Subcutaneous adipose tissue (tissue), 4 donors: ENCODE measurements around the gene MAN1A1. TPM values are rescaled to one million over a fixed set of nuclear protein-coding genes. Genes with fewer than 3 reads are reported as not detected.

Source experiments
- CTCF ChIP-seq: fragments of 450-650 bp; IDR thresholded peaks from one replicate; pipeline ENCODE4 v1.5.1; 2016; ENCODE audit warnings: low read depth, mild to moderate bottlenecking, control low read depth, antibody characterized with exemption, moderate library complexity
- total RNA-seq, 4 donors: library from RNA; depleted of rRNA; stranded (reverse); fragments of >200 nt; gene quantifications; one replicate each; pipeline ENCODE4 v1.1.0, GENCODE V29; 2016

MAN1A1 gene
- total RNA-seq, 4 donors from 2014 or later, result 268 to 470 (median 387) TPM

GRCh38 chr6:119276211-119276610 is 73.3 kb downstream of the MAN1A1 start:
- TF ChIP-seq CTCF, result no peak

DNA sequence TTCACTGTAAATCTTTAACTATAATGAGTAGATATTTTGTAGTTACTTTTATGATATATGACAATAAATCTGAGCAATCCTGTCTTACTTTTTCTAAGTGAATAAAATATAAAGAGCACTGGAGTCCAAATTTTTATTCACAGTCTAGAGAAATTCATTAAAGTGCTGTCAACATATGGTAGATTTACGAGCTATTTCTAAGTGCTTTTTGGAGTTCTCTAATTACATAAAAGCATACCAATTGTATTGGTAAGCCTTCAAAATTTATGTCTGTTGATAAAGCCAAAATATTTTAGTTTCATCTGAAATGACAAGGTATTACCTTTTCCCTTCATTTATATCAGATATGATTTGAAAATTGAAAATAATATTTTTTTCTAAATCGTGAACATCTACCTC is 75.4 kb downstream of the MAN1A1 start:
- TF ChIP-seq CTCF, result no peak

GRCh38 chr6:119273272-119274196 is 76.0 kb downstream of the MAN1A1 start:
- TF ChIP-seq CTCF, result no peak

GRCh38 chr6:119270545-119270944 is 79.0 kb downstream of the MAN1A1 start:
- TF ChIP-seq CTCF, result no peak

- TF ChIP-seq CTCF, result no peak
These were observed 80.1 kb downstream of the MAN1A1 start for GRCh38 chr6:119269266-119270103.

- no peak for TF ChIP-seq CTCF
These were observed 82.2 kb downstream of the MAN1A1 start for GRCh38 chr6:119267126-119267905.
